Retina (tissue), 1 donor: ENCODE data around the gene E2F2.
A peak's percentile ranks its signal among the peaks of the same experiment; 100 is the strongest.
"Not testable (repeated sequence)": the region's sequence is repeated elsewhere in the genome, so short reads cannot be mapped to it uniquely, and the experiment has no call there.

ENCODE experiments used
- DNase-seq: peaks from one replicate; pipeline ENCODE4 v3.0.0-alpha.2; 2016

The E2F2 gene

DNA sequence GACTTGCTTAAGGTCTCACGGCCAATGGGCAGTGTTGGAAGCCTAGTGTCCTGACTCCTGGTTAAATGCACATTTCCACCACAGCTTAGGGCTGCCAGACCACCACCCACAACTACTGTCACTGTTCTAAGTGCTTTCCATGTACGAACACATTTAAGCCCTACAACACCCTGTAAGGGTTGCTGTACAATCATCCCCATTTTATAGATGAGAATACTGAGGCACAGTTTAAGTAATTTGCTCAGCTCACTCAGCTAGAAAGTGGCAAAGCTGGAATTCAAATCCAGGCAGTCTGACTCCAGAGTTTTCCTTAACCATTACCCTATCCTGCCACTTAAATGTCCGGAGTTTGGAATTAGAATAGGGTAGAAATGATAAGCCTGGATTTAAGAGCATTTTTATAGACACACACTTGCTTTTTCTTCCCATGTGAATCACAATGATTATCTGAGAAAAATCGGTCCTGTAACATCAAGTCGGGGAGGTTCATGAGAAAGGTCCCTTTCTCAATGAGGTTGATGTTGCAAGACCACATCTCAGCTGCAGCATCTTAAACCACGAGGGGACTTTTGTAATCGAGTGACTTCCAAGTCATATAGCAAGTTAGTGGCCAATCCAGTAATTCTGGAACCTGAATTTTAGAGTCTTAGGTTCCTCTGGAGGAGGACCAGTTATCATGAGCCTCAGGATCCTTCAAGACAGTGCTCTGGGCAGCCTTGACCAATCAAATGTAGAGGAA, 8.6 kb downstream of the E2F2 start:
- DNase-seq: no peak

DNA sequence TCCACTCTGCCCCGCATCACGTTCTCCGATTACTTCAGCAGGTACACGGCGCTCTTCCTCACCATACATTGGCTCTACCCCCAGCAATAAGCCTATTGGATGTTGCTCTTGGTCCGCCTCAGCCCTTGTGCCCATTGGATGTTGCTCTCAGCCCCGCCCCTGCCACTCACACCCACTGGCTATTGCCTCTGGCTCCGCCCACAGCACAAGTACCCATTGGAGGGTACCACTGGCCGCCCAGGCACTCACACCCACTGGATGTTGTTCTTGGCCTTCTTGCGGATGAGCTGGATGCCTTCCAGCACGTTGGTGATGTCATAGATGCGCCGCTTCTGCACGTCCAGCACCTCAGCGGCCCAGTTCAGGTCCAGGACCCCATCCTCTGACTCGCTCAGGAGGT, 9.4 kb downstream of the E2F2 start:
- no peak for DNase-seq

GRCh38 chr1:23517581-23517980, 13.5 kb downstream of the E2F2 start:
- DNase-seq: no peak

DNA sequence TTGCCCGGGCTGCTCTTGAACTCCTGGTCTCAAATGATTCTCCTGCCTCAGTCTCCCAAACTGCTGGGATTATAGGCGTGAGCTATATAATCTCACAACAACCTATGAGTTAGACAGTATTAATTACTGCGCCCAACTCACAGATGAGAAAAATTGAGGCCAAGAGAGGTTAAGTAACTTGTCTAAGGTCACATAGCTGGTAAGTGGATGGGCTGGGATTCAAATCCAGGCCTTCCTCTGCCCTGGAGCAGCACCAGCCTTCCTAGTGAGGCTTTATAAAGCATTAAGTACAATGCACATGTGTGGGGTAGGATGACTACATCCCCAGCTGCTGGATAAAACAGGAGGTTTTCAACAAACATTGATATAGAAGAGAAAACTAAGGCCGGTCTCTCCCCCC, 15.1 kb downstream of the E2F2 start:
- DNase-seq: no peak

GRCh38 chr1:23514111-23514679, 16.8 kb downstream of the E2F2 start:
- DNase-seq: no peak

DNA sequence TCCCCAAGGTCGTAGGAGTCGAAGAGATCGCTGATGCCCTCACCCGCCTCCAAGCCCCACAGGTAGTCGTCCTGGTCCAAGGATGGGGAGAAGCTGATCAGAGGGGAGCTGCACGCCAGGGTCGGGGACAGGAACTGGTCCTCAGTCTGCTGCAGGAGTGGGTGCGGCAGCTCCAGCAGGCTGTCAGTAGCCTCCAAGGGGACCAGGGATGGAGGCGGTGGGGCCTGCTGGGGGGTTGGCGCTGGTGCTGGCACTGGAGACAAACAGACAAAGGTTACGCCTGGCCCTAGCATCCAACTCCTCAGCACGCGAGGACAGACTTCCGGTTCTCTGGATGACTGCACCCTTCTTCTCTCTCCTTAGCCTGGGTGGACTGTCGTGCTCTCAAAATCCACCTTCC, 21.1 kb downstream of the E2F2 start:
- no peak for DNase-seq

GRCh38 chr1:23506376-23507107, 24.5 kb downstream of the E2F2 start:
- DNase-seq: no peak

GRCh38 chr1:23505851-23506250, 25.2 kb downstream of the E2F2 start:
- DNase-seq: no peak

DNA sequence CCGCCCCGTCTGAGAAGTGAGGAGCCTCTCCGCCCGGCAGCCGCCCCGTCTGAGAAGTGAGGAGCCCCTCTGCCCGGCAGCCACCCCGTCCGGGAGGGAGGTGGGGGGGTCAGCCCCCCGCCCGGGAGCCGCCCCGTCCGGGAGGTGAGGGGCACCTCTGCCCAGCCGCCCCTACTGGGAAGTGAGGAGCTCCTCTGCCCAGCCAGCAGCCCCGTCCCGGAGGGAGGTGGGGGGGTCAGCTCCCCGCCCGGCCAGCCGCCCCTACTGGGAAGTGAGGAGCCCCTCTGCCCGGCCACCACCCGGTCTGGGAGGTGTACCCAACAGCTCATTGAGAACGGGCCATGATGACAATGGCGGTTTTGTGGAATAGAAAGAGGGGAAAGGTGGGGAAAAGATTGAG, 26.9 kb downstream of the E2F2 start:
- not testable (repeated sequence) for DNase-seq

- DNase-seq: no peak
Observed at GRCh38 chr1:23502951-23503350, 28.1 kb downstream of the E2F2 start.

- DNase-seq: no peak
Observed at GRCh38 chr1:23500466-23500865, 30.6 kb downstream of the E2F2 start.

DNA sequence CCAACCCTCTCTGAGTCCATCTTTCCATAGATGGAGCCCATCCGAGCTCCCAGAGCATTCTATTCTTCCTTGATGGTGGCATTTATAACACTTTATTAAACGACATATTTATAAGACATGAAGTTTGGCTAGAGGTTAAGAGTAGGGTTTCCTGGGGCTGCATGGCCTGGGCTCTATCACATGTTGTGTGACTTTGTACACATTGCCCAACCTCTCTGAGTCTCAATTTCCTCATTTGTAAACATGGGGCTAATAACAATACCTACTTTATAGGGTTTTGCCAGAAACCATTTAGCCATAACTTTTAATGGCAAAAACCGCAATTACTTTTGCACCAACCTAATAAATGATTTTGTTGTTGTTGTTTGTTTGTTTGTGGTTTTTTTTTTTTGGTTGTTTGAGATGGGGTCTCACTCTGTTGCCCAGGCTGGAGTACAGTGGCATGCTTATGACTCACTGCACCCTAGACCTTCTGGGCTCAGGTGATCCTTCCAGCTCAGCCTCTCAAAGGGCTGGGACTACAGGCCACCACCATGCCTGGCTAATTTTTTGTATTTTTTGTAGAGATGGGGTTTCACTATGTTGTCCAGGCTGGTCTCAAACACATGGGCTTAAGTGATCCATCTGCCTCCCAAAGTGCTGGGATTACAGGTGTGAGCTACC, 33.1 kb downstream of the E2F2 start:
- DNase-seq: no peak

GRCh38 chr1:23496490-23497181, 34.4 kb downstream of the E2F2 start:
- no peak for DNase-seq

- DNase-seq: not testable (repeated sequence)
Observed at GRCh38 chr1:23494836-23495235, 36.2 kb downstream of the E2F2 start.

DNA sequence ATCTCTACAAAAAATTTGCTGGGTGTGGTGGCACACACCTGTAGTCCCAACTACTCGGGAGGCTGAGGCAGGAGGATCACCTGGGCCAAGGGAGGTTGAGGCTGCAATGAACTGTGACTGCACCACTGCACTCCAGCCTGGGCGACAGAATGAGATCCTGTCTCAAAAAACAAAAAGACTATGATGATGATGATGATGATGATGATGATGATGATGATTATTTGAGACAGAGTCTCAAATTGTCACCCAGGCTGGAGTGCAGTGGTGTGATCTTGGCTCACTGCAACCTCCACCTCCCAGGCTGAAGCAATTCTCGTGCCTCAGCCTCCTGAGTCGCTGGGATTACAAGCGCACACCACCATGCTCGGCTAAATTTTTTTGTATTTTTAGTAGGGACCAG, 38.3 kb downstream of the E2F2 start:
- not testable (repeated sequence) for DNase-seq

DNA sequence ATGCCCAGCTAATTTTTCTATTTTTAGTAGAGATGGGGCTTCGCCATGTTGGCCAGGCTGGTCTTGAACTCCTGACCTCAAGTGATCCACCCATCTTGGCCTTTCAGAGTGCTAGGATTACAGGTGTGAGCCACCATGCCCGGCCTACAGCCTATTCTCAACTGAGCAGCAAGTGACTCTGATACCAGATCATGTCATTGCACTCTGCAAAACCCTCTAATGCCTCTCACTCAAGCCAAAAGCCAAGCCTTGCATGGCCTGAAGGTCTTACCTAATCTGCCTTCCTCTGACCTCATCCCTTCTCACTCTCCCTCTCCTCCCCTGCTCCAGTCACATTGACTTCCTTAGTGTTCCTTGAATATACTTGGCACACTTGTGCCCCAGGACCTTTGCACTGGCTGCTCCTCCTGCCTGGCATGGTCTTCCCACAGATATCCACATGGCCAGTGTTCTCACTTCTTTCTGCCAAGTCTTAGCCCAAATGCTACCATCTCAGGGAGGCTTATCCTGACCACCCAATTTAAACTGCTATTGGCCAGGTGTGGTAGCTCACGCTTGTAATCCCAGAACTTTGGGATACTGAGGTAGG, 38.8 kb downstream of the E2F2 start:
- no peak for DNase-seq

- DNase-seq: no peak
Observed at GRCh38 chr1:23489842-23490241, 41.2 kb downstream of the E2F2 start.

DNA sequence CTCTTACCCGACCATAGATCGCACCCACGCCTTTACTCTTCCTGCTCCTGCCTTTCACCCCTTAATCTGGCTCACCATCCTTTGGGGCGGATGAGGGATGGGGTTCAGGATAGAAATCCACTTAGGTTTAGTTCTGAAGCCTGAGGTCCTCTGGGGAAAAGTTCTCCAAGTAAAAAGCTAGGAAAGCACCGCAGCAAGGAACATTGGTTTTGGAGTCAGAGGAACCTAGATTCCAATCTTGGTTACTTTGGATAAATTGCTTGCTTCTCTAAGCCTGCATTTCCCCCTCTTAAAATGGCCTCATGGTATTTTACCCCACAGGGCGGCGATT, 46.1 kb downstream of the E2F2 start:
- DNase-seq: no peak

GRCh38 chr1:23484253-23485001, 46.6 kb downstream of the E2F2 start:
- peak; percentile 76 for DNase-seq

DNA sequence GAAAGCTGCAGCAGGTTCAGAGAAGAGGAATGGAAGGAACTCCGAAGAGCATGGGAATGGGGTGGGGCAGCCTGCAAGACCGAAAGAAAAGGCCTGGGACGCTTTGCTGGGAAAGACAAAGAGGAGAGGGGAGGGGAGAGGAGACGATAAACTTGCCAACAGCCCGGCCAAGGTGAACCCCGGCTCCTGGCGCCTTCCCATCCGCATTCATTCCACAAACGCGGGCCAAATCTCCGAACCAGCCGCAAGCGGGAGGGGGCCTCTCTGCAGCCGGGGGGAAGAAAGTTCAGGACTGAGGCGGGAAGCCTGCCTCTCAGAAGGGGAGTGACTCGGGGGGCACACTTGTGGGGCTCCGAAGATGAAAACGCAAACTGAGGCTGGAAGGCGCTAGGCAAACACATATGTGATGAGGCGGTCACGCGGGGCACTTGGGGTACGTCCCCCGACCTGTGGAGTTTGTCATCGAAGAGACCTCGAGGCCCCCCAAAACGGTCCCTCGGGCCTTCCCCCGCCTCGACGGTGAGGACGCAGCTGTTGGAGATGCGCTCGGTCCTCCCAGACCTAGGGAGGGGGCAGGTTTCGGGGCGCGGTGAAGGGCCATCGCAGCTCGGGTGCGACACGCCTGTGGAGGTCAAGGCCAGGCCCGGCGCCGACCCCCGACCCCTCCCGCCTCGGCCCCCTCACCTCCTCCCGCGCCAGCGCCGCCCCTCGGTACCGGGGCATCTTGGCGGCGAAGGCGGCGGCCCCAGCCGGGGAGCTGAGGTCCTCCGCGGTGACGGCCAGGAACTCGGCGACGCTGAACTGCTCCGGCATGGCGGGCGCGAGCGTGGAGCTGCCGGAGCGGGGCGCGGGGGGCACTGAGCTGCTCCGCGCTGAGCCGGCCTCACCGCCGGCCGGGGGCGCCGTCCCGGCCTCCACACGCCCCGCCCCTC, 47.4 kb downstream of the E2F2 start, which contains the start of gene ASAP3:
ASAP3 (minus strand) TSS at position 859 of the 932 bp plus-strand sequence; CDS start at position 813, 46 bp downstream.
- DNase-seq: peak; percentile 68

GRCh38 chr1:23481904-23482303, 49.1 kb downstream of the E2F2 start:
- DNase-seq: no peak
